Measurements from ENCODE around the gene GAREM1.

GRCh38 chr18:32443706-32444215, 26.9 kb downstream of the GAREM1 start:
- TF ChIP-seq CTCF (IDR thresholded peaks at IDR 0.05; ENCODE audit: extremely low read depth in 1 of 2, insufficient read depth in 1 of 2, low read depth in 1 of 2, low read length in 2 of 2) (no peak), POLR2A (IDR thresholded peaks at IDR 0.05; ENCODE audit: low read depth, low read length) (no peak), EZH2 (IDR thresholded peaks at IDR 0.05; ENCODE audit: borderline replicate concordance, low read depth, low read length, severe bottlenecking) (no peak), GATA2 (IDR thresholded peaks at IDR 0.05; ENCODE audit: insufficient read depth, insufficient read length, low read depth, low read length) (no peak), MYC (IDR thresholded peaks at IDR 0.05; ENCODE audit: low read depth, low read length) (no peak)

Data from endothelial cell of umbilical vein (primary cell).